ENCODE results near the gene COL4A2. TPM values are rescaled to one million over a fixed set of nuclear protein-coding genes. Genes with fewer than 3 reads are reported as not detected.

Gene COL4A2
- total RNA-seq, 1 donor from 2014 or later: 180 TPM

DNA sequence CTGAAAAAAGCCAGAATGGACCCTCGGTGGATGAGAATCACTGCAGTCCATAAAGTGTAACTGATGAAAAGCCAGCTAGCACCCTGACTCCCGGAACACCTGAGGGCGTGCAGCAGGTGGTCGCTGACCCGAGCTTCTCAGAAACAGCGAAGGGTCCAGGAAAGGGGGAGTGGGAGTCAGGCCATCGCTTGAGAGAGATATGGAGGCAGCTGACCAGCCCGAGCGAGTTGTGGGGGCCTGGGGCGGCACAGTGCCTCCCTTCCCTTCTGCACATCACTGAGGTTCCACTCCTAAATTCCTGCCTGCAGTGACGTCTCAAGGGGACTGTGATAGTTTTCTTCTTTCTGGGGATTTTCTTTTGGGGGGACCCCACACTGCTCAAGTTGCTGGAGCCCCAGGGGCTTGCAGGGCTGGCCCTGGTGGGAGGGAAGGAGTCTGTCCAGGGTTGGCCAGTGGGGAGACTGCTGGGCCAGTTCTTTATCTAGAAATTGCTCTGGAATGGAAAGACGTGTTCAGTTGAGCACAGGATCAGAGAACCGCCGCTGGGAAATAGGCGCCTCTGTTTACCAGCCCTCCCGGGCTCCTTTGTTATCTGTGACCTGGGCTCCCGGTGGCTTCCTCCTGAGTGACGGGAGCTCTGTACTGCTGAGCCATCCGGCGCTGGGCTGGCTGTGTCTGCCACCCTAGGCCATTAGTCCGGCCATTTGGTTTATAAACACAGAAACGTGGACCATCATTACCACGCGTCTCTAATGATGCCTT lies 183.1 kb downstream of the COL4A2 start:
- Histone ChIP-seq H3K27me3 (no peaks in the 10 kb centered on the region), H3K4me3 (no peak overlapping the region), H3K4me1 (no peaks in the 10 kb centered on the region), H3K36me3 (peaks cover 0 to 27% of the 10 kb centered on the region in 2 donors), H3K27ac (no peak overlapping the region), H3K9me3 (no peaks in the 10 kb centered on the region)
- intact Hi-C loops (cut with DNase I): no loop called here
- no peak for DNase-seq (ENCODE audit: extremely low spot score in 2 of 2)
- TF ChIP-seq POLR2AphosphoS5 (IDR thresholded peaks at IDR 0.05; ENCODE audit: insufficient read depth in 1 of 2, low read depth in 1 of 2): no peak
- TF ChIP-seq POLR2A (IDR thresholded peaks at IDR 0.05): no peak
- TF ChIP-seq, protein P1, sequence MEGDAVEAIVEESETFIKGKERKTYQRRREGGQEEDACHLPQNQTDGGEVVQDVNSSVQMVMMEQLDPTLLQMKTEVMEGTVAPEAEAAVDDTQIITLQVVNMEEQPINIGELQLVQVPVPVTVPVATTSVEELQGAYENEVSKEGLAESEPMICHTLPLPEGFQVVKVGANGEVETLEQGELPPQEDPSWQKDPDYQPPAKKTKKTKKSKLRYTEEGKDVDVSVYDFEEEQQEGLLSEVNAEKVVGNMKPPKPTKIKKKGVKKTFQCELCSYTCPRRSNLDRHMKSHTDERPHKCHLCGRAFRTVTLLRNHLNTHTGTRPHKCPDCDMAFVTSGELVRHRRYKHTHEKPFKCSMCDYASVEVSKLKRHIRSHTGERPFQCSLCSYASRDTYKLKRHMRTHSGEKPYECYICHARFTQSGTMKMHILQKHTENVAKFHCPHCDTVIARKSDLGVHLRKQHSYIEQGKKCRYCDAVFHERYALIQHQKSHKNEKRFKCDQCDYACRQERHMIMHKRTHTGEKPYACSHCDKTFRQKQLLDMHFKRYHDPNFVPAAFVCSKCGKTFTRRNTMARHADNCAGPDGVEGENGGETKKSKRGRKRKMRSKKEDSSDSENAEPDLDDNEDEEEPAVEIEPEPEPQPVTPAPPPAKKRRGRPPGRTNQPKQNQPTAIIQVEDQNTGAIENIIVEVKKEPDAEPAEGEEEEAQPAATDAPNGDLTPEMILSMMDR (IDR thresholded peaks at IDR 0.05): no peak

DNA sequence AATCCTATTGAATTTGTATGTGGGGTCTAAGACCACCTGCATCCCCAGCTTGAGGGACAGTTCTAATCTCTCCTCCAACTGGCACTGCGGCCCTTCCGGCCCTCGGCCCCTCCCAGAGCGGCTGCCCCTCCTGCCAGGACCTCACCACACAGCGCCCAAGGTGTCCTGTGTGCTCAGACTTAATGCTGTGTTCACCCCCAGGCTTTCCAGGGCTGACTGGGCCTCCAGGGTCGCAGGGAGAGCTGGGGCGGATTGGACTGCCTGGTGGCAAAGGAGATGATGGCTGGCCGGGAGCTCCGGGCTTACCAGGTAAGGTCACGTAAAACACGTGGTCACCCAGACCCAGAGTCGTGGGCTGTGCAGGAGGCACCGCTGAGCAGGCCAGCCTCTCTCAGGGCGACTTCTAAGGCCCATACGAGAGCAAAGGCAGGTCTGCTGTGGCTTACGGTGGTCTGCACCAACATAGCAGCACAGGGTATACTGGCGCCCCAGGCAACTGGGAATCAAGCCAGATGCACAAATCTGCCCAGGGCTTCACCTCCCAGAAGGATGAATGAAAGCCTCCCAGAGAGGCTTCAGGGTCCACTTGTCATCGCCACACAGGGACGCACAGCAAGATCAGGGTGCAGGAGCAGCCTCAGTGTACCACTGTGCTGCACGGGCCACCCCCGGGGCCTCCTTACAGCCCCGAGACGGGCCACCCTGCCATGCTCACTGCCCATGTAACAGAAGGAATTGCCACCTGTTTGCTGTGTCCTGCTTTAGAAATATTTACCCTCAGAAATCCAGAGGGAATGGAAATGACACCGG lies 185.0 kb downstream of the COL4A2 start:
- H3K36me3 ChIP-seq: peaks cover 0 to 33% of the 10 kb centered on the region in 2 donors
- no peaks in the 10 kb centered on the region for H3K27me3 ChIP-seq
- H3K4me3 ChIP-seq: no peak overlapping the region
- H3K27ac ChIP-seq: no peak overlapping the region
- no peak for DNase-seq (ENCODE audit: extremely low spot score in 2 of 2)
- H3K4me1 ChIP-seq: no peaks in the 10 kb centered on the region
- TF ChIP-seq, protein P1 (IDR thresholded peaks at IDR 0.05): no peak
- no peak for TF ChIP-seq POLR2AphosphoS5 (IDR thresholded peaks at IDR 0.05; ENCODE audit: insufficient read depth in 1 of 2, low read depth in 1 of 2)
- no peak for TF ChIP-seq POLR2A (IDR thresholded peaks at IDR 0.05)
- intact Hi-C loops (cut with DNase I): no loop called here
- H3K9me3 ChIP-seq: no peaks in the 10 kb centered on the region

DNA sequence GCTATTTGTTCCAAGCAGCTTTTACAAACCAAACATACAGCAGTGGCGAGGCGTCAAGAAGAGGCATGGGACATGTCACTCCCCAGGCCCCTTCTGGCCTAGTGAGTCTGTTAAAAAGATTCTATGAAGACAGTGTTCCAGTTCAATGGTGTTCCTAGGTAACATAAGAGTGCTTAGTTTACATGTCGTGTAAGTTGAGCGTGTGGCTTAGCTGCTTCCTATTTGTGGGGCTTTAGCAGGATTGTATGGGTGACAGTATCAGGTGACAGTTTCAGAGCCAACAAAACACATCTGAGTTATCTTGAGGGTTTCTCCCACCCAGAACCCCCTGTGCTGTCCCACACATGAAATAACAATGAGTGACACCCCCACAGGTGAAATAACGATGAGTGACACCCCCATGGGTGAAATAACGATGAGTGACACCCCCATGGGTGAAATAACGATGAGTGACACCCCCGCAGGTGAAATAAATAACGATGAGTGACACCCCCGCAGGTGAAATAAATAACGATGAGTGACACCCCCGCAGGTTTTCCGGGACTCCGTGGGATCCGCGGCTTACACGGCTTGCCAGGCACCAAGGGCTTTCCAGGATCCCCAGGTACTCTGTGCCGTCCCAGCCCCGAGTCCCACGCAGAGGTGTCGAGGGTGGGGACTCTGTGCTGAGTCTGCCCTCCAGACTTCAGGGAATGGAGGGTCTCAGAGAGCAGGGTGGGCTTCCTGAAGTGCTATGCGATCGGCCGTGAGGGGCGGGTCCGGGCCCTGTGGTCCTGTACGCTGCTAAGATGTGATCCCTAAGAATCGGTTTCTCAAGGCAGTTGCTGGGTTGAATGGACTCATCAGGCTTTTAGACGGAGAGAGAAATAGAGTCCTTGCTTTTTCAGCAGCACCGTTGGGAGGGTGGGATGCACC lies 185.9 kb downstream of the COL4A2 start:
- Histone ChIP-seq H3K4me3 (no peak overlapping the region), H3K27me3 (no peaks in the 10 kb centered on the region), H3K27ac (no peak overlapping the region), H3K36me3 (peaks cover 0 to 37% of the 10 kb centered on the region in 2 donors), H3K4me1 (no peaks in the 10 kb centered on the region), H3K9me3 (no peaks in the 10 kb centered on the region)
- intact Hi-C loops (cut with DNase I): no loop called here
- DNase-seq (ENCODE audit: extremely low spot score in 2 of 2): no peak
- TF ChIP-seq POLR2A (IDR thresholded peaks at IDR 0.05) (no peak), POLR2AphosphoS5 (IDR thresholded peaks at IDR 0.05; ENCODE audit: insufficient read depth in 1 of 2, low read depth in 1 of 2) (no peak)
- TF ChIP-seq, protein P1 (IDR thresholded peaks at IDR 0.05): no peak

DNA sequence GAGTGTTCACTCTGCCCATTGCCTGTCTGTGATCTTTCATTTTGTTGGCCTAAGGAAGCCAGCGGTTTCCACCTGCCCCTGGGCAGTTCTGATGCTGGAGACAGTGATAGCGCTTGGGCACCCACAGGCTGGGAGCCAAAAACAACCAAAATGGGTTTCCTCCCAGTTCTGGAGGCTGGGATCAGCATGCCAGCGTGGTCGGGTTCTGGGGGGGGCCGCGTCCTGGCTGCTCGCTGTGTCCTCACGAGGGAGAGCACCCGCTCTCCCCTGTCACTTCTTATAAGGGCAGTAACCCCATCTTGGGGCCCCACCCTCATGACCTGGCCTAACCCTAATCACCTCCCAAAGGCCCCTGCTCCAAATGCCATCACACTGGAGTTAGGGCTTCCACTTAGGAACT lies 186.5 kb downstream of the COL4A2 start:
- Histone ChIP-seq H3K4me1 (no peaks in the 10 kb centered on the region), H3K27me3 (no peaks in the 10 kb centered on the region), H3K4me3 (no peak overlapping the region), H3K36me3 (peaks cover 0 to 40% of the 10 kb centered on the region in 2 donors), H3K27ac (no peak overlapping the region), H3K9me3 (no peaks in the 10 kb centered on the region)
- intact Hi-C loops (cut with DNase I): no loop called here
- no peak for DNase-seq (ENCODE audit: extremely low spot score in 2 of 2)
- no peak for TF ChIP-seq POLR2AphosphoS5 (IDR thresholded peaks at IDR 0.05; ENCODE audit: insufficient read depth in 1 of 2, low read depth in 1 of 2)
- TF ChIP-seq POLR2A (IDR thresholded peaks at IDR 0.05): no peak
- TF ChIP-seq, protein P1 (IDR thresholded peaks at IDR 0.05): no peak

Data from vagina (tissue), 2 donors.